HCT116 (cell line): ENCODE measurements around the gene POC1B. TPM values are rescaled to one million over a fixed set of nuclear protein-coding genes. Genes with fewer than 3 reads are reported as not detected.

Source experiments
- ATAC-seq: fragments of 200-7000 bp; cut with Tn5 transposase; 2 replicates; pipeline ENCODE4 v1.9.1; 2020; ENCODE audit warnings: mild to moderate bottlenecking, moderate library complexity
- BruUV-seq: library from RNA; stranded (reverse); fragments of 400-500 nt; replicated peaks from 2 replicates; lab custom pipeline; 2021; lab: Mats Ljungman, UMichigan
- CTCF ChIA-PET: fragments of 300-600 bp; sonication (Branson Sonifier 250); formaldehyde crosslinking; loops from one replicate; lab custom pipeline; 2021; ENCODE audit warnings: antibody characterized with exemption; lab: Charles Lee
- POLR2A ChIA-PET: fragments of 300-600, 350-600 bp; sonication (Branson Sonifier 250); formaldehyde crosslinking; loops from one replicate; lab custom pipeline; 2021; ENCODE audit warnings: antibody characterized with exemption; lab: Charles Lee
- RAD21 ChIA-PET, 2 experiments: fragments of 300-600 bp; sonication (Branson Sonifier 250); formaldehyde crosslinking; loops; one replicate each; lab custom pipeline; 2023; ENCODE audit warnings: low total read pairs in 2 of 2; ENCODE audit not compliant: uncharacterized antibody in 2 of 2, unreplicated experiment in 2 of 2, low non-redundant PET in 1 of 2; lab: Charles Lee
- DNase-seq: peaks from one replicate; pipeline ENCODE4 v3.0.0-alpha.2; 2010; ENCODE audit warnings: low read depth, low spot score
- H2AFZ ChIP-seq: fragments of 200-600 bp; shearing (Covaris generic), sonication (generic); 2 replicates; pipeline ENCODE4 v1.6.1; 2017; ENCODE audit warnings: low read depth, mixed run types, mixed read lengths, antibody characterized with exemption, low read length; ENCODE audit not compliant: poor library complexity, severe bottlenecking
- H3K27ac ChIP-seq: 2 replicates; pipeline ENCODE4 v1.5.1; 2012; ENCODE audit warnings: low read depth, low read length
- H3K27me3 ChIP-seq: fragments of 200-600 bp; sonication (generic); 2 replicates; pipeline ENCODE4 v1.6.1; 2016; ENCODE audit warnings: mixed run types, low read length, mixed read lengths; ENCODE audit not compliant: insufficient read depth
- H3K36me3 ChIP-seq, 2 experiments: fragments of 200-500 bp in 1 of 2; fragments of 200-600 bp in 1 of 2; sonication (Bioruptor generic) in 1 of 2; sonication (generic) in 1 of 2; 2 replicates each; pipeline versions ENCODE4 v1.5.1 to v1.6.1; 2014 to 2016; ENCODE audit warnings: low read length in 2 of 2, inconsistent platforms in 1 of 2, mixed read lengths in 1 of 2, mixed run types in 1 of 2; ENCODE audit not compliant: insufficient read depth in 2 of 2, control insufficient read depth in 1 of 2
- H3K4me1 ChIP-seq, 2 experiments: fragments of 200-600 bp in 1 of 2; sonication (generic) in 1 of 2; 2 replicates each; pipeline versions ENCODE4 v1.5.1 to v1.6.1; 2012 to 2017; ENCODE audit warnings: low read length in 2 of 2, inconsistent platforms in 1 of 2, mild to moderate bottlenecking in 1 of 2, mixed read lengths in 1 of 2, mixed run types in 1 of 2, moderate library complexity in 1 of 2; ENCODE audit not compliant: insufficient read depth in 2 of 2, control insufficient read depth in 1 of 2
- H3K4me2 ChIP-seq: fragments of 200-600 bp; sonication (generic); 2 replicates; pipeline ENCODE4 v1.6.1; 2017; ENCODE audit warnings: mixed run types, low read length, mixed read lengths
- H3K4me3 ChIP-seq, 2 experiments: fragments of 200-600 bp in 1 of 2; sonication (generic) in 1 of 2; replicated peaks in 1 of 2; 2 replicates each; pipeline ENCODE4 v1.5.1; 2011 to 2016; ENCODE audit warnings: low read length in 2 of 2, control low read depth in 1 of 2, low read depth in 1 of 2, mild to moderate bottlenecking in 1 of 2, mixed read lengths in 1 of 2, mixed run types in 1 of 2
- H3K79me2 ChIP-seq: fragments of 200-600 bp; sonication (generic); 2 replicates; pipeline ENCODE4 v1.6.1; 2017; ENCODE audit warnings: mild to moderate bottlenecking, mixed run types, low read length, moderate library complexity, mixed read lengths; ENCODE audit not compliant: insufficient read depth
- H3K9ac ChIP-seq: fragments of 200-600 bp; sonication (generic); 2 replicates; pipeline ENCODE4 v1.6.1; 2016; ENCODE audit warnings: low read length, mixed read lengths
- H3K9me2 ChIP-seq: fragments of 200-600 bp; sonication (generic), shearing (Covaris generic); 2 replicates; pipeline ENCODE4 v1.6.1; 2017; ENCODE audit warnings: mixed run types, mild to moderate bottlenecking, moderate library complexity; ENCODE audit not compliant: insufficient read depth
- H3K9me3 ChIP-seq, 2 experiments: fragments of 200-500 bp in 1 of 2; fragments of 200-600 bp in 1 of 2; sonication (Bioruptor generic) in 1 of 2; sonication (generic) in 1 of 2; 2 replicates each; pipeline ENCODE4 v1.6.1; 2014 to 2017; ENCODE audit warnings: low read length in 2 of 2, mixed read lengths in 2 of 2, inconsistent platforms in 1 of 2, low read depth in 1 of 2, mild to moderate bottlenecking in 1 of 2, mixed run types in 1 of 2, moderate library complexity in 1 of 2; ENCODE audit not compliant: control insufficient read depth in 1 of 2, insufficient read depth in 1 of 2
- H4K20me1 ChIP-seq: fragments of 200-600 bp; sonication (generic), shearing (Covaris generic); 2 replicates; pipeline ENCODE4 v1.6.1; 2017; ENCODE audit warnings: mixed run types, mild to moderate bottlenecking, moderate library complexity; ENCODE audit not compliant: insufficient read depth
- EGR1 ChIP-seq: IDR thresholded peaks from 2 replicates; pipeline ENCODE4 v1.6.1; 2012; ENCODE audit warnings: low read depth
- ELF1 ChIP-seq: IDR thresholded peaks from 2 replicates; pipeline ENCODE4 v1.6.1; 2012; ENCODE audit warnings: low read depth, borderline replicate concordance
- EZH2phosphoT487 ChIP-seq: fragments of 200-600 bp; IDR thresholded peaks from 2 replicates; pipeline ENCODE4 v1.6.1; 2018; ENCODE audit warnings: antibody characterized with exemption, borderline replicate concordance
- FOSL1 ChIP-seq: IDR thresholded peaks from 2 replicates; pipeline ENCODE4 v1.6.1; 2012; ENCODE audit warnings: low read depth
- JUND ChIP-seq: IDR thresholded peaks from 2 replicates; pipeline ENCODE4 v1.6.1; 2012
- RAD21 ChIP-seq: IDR thresholded peaks from 2 replicates; pipeline ENCODE4 v1.6.1; 2012; ENCODE audit warnings: low read depth, mild to moderate bottlenecking
- SIN3A ChIP-seq: IDR thresholded peaks from 2 replicates; pipeline ENCODE4 v1.6.1; 2012; ENCODE audit warnings: low read depth
- SP1 ChIP-seq: IDR thresholded peaks from 2 replicates; pipeline ENCODE4 v1.6.1; 2012; ENCODE audit warnings: low read depth
- SRF ChIP-seq: IDR thresholded peaks from 2 replicates; pipeline ENCODE4 v1.6.1; 2012; ENCODE audit warnings: low read depth
- ZNF274 ChIP-seq: fragments of 200-500 bp; sonication (Bioruptor generic); IDR thresholded peaks from 2 replicates; pipeline ENCODE4 v1.6.1; 2014; ENCODE audit warnings: mild to moderate bottlenecking, low read depth, low read length, inconsistent platforms
- intact Hi-C: fragments of 100-400 bp; cut with micrococcal nuclease; formaldehyde crosslinking; loops from 2 replicates; pipeline ENCODE4 v1.10.0; 2022
- total RNA-seq: library from RNA; stranded (reverse); gene quantifications from one replicate; pipeline ENCODE4 v1.2.1, GENCODE V29; 2021; ENCODE audit not compliant: unreplicated experiment
- TF ChIP-seq, protein P1 (sequence below): IDR thresholded peaks from 2 replicates; pipeline ENCODE4 v1.6.1; 2012; ENCODE audit warnings: low read depth
- TF ChIP-seq, protein P2 (sequence below): IDR thresholded peaks from 2 replicates; pipeline ENCODE4 v1.6.1; 2011; ENCODE audit warnings: mild to moderate bottlenecking, low read length, moderate library complexity; ENCODE audit not compliant: insufficient replicate concordance; ENCODE audit errors: extremely low read depth
- TF ChIP-seq, protein P3 (sequence below): IDR thresholded peaks from 2 replicates; pipeline ENCODE4 v1.6.1; 2012
- TF ChIP-seq, protein P4 (sequence below), 3 experiments: fragments of 200-600 bp in 1 of 3; sonication (generic) in 1 of 3; IDR thresholded peaks in 2 of 3; conservative IDR thresholded peaks in 1 of 3; 2 replicates each; pipeline ENCODE4 v1.5.1; 2012 to 2017; ENCODE audit warnings: low read depth in 2 of 3, low read length in 2 of 3, antibody characterized with exemption in 1 of 3, borderline replicate concordance in 1 of 3, control low read depth in 1 of 3, mild to moderate bottlenecking in 1 of 3, mixed read lengths in 1 of 3, mixed run types in 1 of 3, moderate library complexity in 1 of 3; ENCODE audit not compliant: insufficient read depth in 1 of 3

POC1B gene
- total RNA-seq, 1 experiment from 2014 or later: 14.3 TPM

DNA sequence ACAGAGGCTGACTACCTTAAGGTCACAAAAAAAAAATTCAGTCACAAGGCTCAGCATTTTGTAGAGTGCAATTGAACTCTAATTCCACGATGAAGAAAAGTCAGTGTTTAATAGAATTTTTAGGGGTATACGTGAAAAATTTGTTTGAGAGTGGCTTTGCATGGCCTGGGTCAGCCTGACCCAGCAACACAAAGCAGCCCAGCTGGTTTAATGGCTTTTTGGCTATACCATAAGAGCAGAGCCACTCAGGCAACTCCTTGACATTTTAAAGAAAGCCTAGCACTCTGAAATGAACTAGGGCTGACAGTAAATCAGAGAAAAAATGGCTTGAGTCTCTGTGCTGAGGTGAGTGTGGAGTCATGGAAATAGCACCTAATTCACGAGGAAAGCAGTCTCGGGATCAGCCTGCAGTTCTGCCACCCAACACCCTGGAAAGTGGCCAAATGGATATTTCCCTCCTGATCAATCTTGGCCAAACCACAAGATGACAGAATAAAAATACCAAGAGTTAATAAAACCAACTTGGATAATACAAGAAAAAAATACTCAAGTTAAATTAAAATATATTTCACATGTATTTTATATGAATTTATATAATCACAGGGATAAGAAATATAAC lies 60.8 kb downstream of the POC1B start (continued):
- TF ChIP-seq SP1 (no peak), RAD21 (no peak)
- TF ChIP-seq, protein P1, sequence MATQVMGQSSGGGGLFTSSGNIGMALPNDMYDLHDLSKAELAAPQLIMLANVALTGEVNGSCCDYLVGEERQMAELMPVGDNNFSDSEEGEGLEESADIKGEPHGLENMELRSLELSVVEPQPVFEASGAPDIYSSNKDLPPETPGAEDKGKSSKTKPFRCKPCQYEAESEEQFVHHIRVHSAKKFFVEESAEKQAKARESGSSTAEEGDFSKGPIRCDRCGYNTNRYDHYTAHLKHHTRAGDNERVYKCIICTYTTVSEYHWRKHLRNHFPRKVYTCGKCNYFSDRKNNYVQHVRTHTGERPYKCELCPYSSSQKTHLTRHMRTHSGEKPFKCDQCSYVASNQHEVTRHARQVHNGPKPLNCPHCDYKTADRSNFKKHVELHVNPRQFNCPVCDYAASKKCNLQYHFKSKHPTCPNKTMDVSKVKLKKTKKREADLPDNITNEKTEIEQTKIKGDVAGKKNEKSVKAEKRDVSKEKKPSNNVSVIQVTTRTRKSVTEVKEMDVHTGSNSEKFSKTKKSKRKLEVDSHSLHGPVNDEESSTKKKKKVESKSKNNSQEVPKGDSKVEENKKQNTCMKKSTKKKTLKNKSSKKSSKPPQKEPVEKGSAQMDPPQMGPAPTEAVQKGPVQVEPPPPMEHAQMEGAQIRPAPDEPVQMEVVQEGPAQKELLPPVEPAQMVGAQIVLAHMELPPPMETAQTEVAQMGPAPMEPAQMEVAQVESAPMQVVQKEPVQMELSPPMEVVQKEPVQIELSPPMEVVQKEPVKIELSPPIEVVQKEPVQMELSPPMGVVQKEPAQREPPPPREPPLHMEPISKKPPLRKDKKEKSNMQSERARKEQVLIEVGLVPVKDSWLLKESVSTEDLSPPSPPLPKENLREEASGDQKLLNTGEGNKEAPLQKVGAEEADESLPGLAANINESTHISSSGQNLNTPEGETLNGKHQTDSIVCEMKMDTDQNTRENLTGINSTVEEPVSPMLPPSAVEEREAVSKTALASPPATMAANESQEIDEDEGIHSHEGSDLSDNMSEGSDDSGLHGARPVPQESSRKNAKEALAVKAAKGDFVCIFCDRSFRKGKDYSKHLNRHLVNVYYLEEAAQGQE: no peak

DNA sequence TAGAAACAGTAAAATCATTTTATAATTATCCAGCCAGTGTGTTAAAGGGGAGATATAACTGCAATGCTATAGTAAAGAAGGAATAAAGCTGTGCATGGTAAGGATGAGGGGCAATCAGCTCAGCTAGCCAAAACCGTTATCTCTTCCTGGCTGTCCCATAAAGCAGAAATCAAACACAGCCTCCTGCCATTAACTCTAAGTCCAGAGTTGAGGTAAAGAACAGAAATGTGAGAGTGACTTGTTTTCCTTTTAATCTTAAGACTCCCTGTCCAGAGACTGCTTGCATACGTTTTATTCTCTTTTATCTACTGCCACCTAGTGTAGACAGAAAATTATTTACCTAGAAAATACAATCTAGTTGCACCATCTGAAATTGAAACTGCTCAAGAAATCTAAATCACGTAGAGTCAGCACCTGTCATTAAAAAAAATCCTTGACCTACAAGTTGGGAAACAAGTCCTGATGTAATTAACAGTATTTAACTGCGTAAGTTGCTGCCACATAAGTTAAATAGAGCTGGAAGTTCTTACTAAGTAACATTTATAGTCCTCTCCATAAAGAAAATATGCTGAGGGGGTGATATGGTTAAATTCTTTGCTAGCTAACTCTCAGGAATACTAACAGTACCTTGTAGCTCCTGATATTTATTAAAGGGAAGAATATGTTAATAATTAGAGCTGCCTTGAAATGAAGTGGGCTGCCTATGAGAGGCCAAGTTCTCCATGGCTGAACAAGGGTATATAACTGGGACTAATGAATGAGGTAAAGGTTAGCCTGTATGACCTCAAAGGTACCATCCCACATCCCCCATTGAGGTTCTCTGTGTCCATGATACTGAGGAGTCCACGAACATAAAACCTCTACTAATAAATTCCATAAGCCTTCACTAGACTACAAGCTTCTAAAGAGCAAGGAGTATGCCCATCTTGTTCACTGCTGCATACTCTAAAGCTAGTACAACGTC lies 63.9 kb downstream of the POC1B start:
- H3K4me3 ChIP-seq: no peak overlapping the region
- peaks cover 0 to 3% of the 10 kb centered on the region in 2 experiments; a peak in 1 of 4 replicates for H3K4me1 ChIP-seq
- intact Hi-C loops: loop anchor here (1.0 to 5.0 kb wide), 4 partner anchors 110 to 1350 kb away; partner anchors contain the start of gene DUSP6
- DNase-seq: peak; percentile 57
- H4K20me1 ChIP-seq: no peaks in the 10 kb centered on the region
- ATAC-seq: peak; percentile 87
- CTCF ChIA-PET: interaction anchor here (0.7 to 5.5 kb wide), 2 partner anchors 444 to 469 kb away, joined by 3 to 47 read pairs; no protein-coding TSS in a partner anchor
- no peaks in the 10 kb centered on the region for H3K9me2 ChIP-seq
- no peaks in the 10 kb centered on the region for H3K36me3 ChIP-seq
- BruUV-seq: no TSS peak
- H3K4me2 ChIP-seq: peak overlapping the region; percentile 40
- RAD21 ChIA-PET: interaction anchor here in 1 of 2 experiments (1.3 kb wide), 1 partner anchor 442 kb away, joined by 3 read pairs; no protein-coding TSS in a partner anchor
- H3K9ac ChIP-seq: no peak overlapping the region
- no peak overlapping the region for H3K27ac ChIP-seq
- no peaks in the 10 kb centered on the region for H3K79me2 ChIP-seq
- no peaks in the 10 kb centered on the region for H3K9me3 ChIP-seq
- H3K27me3 ChIP-seq: no peaks in the 10 kb centered on the region
- no peak overlapping the region for H2AFZ ChIP-seq
- POLR2A ChIA-PET: interaction anchor here (0.6 to 2.6 kb wide), 3 partner anchors 110 to 541 kb away, joined by 3 to 12 read pairs (median 5); partner anchors contain the start of gene DUSP6
- TF ChIP-seq EZH2phosphoT487: no peak
- TF ChIP-seq SIN3A: no peak
- TF ChIP-seq SRF: no peak
- no peak for TF ChIP-seq FOSL1
- TF ChIP-seq, protein P2, sequence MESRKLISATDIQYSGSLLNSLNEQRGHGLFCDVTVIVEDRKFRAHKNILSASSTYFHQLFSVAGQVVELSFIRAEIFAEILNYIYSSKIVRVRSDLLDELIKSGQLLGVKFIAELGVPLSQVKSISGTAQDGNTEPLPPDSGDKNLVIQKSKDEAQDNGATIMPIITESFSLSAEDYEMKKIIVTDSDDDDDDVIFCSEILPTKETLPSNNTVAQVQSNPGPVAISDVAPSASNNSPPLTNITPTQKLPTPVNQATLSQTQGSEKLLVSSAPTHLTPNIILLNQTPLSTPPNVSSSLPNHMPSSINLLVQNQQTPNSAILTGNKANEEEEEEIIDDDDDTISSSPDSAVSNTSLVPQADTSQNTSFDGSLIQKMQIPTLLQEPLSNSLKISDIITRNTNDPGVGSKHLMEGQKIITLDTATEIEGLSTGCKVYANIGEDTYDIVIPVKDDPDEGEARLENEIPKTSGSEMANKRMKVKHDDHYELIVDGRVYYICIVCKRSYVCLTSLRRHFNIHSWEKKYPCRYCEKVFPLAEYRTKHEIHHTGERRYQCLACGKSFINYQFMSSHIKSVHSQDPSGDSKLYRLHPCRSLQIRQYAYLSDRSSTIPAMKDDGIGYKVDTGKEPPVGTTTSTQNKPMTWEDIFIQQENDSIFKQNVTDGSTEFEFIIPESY: no peak
- peak; percentile 91 for TF ChIP-seq RAD21
- TF ChIP-seq ELF1: no peak
- no peak for TF ChIP-seq SP1
- TF ChIP-seq, protein P3, sequence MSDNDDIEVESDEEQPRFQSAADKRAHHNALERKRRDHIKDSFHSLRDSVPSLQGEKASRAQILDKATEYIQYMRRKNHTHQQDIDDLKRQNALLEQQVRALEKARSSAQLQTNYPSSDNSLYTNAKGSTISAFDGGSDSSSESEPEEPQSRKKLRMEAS: no peak
- no peak for TF ChIP-seq EGR1
- no peak for TF ChIP-seq JUND
- TF ChIP-seq, protein P4, sequence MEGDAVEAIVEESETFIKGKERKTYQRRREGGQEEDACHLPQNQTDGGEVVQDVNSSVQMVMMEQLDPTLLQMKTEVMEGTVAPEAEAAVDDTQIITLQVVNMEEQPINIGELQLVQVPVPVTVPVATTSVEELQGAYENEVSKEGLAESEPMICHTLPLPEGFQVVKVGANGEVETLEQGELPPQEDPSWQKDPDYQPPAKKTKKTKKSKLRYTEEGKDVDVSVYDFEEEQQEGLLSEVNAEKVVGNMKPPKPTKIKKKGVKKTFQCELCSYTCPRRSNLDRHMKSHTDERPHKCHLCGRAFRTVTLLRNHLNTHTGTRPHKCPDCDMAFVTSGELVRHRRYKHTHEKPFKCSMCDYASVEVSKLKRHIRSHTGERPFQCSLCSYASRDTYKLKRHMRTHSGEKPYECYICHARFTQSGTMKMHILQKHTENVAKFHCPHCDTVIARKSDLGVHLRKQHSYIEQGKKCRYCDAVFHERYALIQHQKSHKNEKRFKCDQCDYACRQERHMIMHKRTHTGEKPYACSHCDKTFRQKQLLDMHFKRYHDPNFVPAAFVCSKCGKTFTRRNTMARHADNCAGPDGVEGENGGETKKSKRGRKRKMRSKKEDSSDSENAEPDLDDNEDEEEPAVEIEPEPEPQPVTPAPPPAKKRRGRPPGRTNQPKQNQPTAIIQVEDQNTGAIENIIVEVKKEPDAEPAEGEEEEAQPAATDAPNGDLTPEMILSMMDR (IDR thresholded peaks at IDR 0.05 in 2 of 3, conservative IDR thresholded peaks at IDR 0.05 in 1 of 3; ENCODE audit: borderline replicate concordance in 1 of 3, insufficient read depth in 1 of 3, low read depth in 2 of 3, low read length in 2 of 3): peak; percentile 25 to 77 (median 66); a peak in 5 of 6 replicates
- TF ChIP-seq ZNF274: no peak
